Stimulated activated CD4-positive, alpha-beta T cell treated with anti-CD3 and anti-CD28 coated beads, Interleukin-1b, Interleukin-23, amount 100 ng/mL, for 4 hours (primary cell): ENCODE data around the gene FAM81A.
"Not testable (repeated sequence)": the region's sequence is repeated elsewhere in the genome, so short reads cannot be mapped to it uniquely, and the experiment has no call there.

Experiments
- DNase-seq, 2 donors: peaks; one replicate each; pipeline ENCODE4 v3.0.0-alpha.2; 2020; ENCODE audit warnings: low read depth in 2 of 2

Gene FAM81A

GRCh38 chr15:59489485-59489884 lies 51.5 kb downstream of the FAM81A start:
- not testable (repeated sequence) for DNase-seq

- no peak for DNase-seq
Measured at GRCh38 chr15:59491062-59491461, 53.1 kb downstream of the FAM81A start.

GRCh38 chr15:59492389-59493377 lies 54.7 kb downstream of the FAM81A start:
- peak; percentile 22 to 24 for DNase-seq

GRCh38 chr15:59501597-59501996 lies 63.6 kb downstream of the FAM81A start:
- DNase-seq, result no peak

GRCh38 chr15:59515190-59515589 lies 77.2 kb downstream of the FAM81A start:
- no peak for DNase-seq

- DNase-seq, result no peak
Measured at GRCh38 chr15:59516655-59517461, 78.9 kb downstream of the FAM81A start.

- DNase-seq, result no peak
Measured at GRCh38 chr15:59519329-59519728, 81.3 kb downstream of the FAM81A start.

GRCh38 chr15:59521443-59521842 lies 83.5 kb downstream of the FAM81A start:
- DNase-seq, result no peak

- DNase-seq, result peak in 1 of 2 donors; percentile 12
Measured at GRCh38 chr15:59522988-59523461, 85.0 kb downstream of the FAM81A start.

- DNase-seq, result no peak
Measured at GRCh38 chr15:59523702-59524101, 85.7 kb downstream of the FAM81A start.

GRCh38 chr15:59524331-59524731 lies 86.3 kb downstream of the FAM81A start:
- DNase-seq, result no peak

GRCh38 chr15:59526466-59526865 lies 88.5 kb downstream of the FAM81A start:
- not testable (repeated sequence) for DNase-seq

- DNase-seq, result no peak
Measured at GRCh38 chr15:59528429-59528828, 90.4 kb downstream of the FAM81A start.

- DNase-seq, result peak; percentile 28 to 65
Measured at GRCh38 chr15:59528961-59529402, 91.0 kb downstream of the FAM81A start.

- DNase-seq, result no peak
Measured at GRCh38 chr15:59531066-59531675, 93.2 kb downstream of the FAM81A start.

GRCh38 chr15:59532770-59533379 lies 94.9 kb downstream of the FAM81A start:
- DNase-seq, result no peak

- no peak for DNase-seq
Measured at GRCh38 chr15:59536553-59536952, 98.6 kb downstream of the FAM81A start.

- no peak for DNase-seq
Measured at GRCh38 chr15:59537403-59537802, 99.4 kb downstream of the FAM81A start.

GRCh38 chr15:59538494-59538893 lies 100.5 kb downstream of the FAM81A start:
- no peak for DNase-seq

GRCh38 chr15:59539799-59540198 lies 101.8 kb downstream of the FAM81A start:
- DNase-seq, result no peak

GRCh38 chr15:59540654-59541053 lies 102.7 kb downstream of the FAM81A start:
- DNase-seq, result no peak
